KOPT-K1 (cell line): ENCODE results near the gene CYP11A1.
"Not testable (repeated sequence)": the region's sequence is repeated elsewhere in the genome, so short reads cannot be mapped to it uniquely, and the experiment has no call there.

Experiments
- H3K27ac ChIP-seq: fragments of 200-600 bp; sonication (generic); 2 replicates; pipeline ENCODE4 v1.5.1; 2016; ENCODE audit warnings: antibody characterized with exemption, mild to moderate bottlenecking, low read depth, low read length; ENCODE audit not compliant: poor library complexity, severe bottlenecking
- H3K36me3 ChIP-seq: fragments of 200-600 bp; sonication (generic); 2 replicates; pipeline ENCODE4 v1.5.1; 2017; ENCODE audit warnings: antibody characterized with exemption, mild to moderate bottlenecking, low read length, moderate library complexity; ENCODE audit not compliant: insufficient read depth
- H3K9me3 ChIP-seq: fragments of 200-600 bp; sonication (generic); 2 replicates; pipeline ENCODE4 v1.5.1; 2017; ENCODE audit warnings: antibody characterized with exemption, low read length, mild to moderate bottlenecking; ENCODE audit not compliant: insufficient read depth, poor library complexity, severe bottlenecking

CYP11A1 gene

DNA sequence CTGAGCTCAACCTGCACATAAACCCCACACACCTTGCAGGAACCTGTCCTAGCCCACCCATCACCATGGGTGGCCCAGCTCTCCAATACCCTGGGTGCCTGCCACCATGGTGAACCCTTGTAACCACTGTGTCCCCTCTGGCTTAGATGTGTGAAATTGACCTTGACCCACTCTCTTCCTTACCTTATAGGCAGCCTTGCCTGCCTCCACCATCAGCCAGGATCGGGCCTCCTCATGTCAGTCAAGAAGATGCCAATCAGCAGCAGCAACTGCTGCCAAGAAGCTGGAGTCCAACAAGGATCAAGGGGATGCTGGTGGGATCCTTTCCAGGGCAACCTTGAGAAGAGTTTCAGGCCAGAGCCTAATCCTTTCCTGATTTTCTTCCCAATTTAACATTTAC lies 8.8 kb upstream of the CYP11A1 start:
- H3K9me3 ChIP-seq, result no peaks in the 10 kb centered on the region
- H3K27ac ChIP-seq, result no peak overlapping the region
- H3K36me3 ChIP-seq, result no peaks in the 10 kb centered on the region

GRCh38 chr15:74375303-74375693 lies 7.9 kb upstream of the CYP11A1 start:
- Histone ChIP-seq H3K36me3 (no peaks in the 10 kb centered on the region), H3K9me3 (no peaks in the 10 kb centered on the region), H3K27ac (no peak overlapping the region)

GRCh38 chr15:74374648-74375302 lies 7.3 kb upstream of the CYP11A1 start:
- Histone ChIP-seq H3K36me3 (no peaks in the 10 kb centered on the region), H3K27ac (no peak overlapping the region), H3K9me3 (no peaks in the 10 kb centered on the region)

DNA sequence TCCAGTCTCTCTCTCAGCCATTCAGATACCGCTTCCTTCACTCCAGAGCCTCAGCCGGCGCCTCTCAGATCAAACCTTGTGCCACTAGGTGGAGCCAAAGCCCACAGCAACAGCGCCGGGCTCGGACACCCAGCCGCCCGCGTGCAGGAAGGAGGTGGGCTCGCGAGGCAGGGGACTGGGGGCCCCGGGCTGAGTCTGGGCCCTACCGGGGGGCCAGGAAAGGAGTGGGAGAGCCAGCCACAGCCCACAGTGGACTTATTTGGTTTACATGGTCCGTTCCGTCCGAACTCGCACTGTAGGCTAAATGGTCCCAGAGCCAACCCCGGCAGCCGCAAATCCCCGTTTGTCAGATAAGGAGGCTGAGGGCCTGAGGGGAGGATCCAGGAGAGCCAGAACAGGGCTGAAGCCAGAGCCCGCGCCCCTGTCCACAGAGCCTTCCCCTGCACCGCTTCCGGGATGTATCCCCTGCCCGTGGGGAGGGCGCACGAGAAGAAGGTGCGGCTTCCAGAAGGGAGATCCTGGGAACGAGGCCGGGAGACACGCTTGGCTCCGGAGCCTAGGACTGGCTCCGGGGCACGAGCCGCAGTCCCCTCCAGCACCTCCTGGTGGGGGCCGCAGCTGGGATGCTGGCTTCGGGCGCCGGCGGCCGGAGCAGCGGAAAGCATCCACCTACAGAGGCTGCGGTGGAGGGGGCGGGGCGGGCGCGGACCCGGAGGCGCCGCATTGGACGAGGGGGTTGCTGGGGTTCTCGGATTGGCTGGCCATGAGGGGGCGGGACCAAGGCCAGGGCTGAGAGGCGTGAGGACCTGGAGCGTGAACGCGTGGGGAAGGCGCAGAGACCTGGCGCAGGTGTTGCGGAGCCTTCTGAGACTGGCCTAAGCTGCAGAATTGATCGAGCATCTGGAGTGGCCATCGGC lies 6.5 kb upstream of the CYP11A1 start:
- H3K9me3 ChIP-seq, result no peaks in the 10 kb centered on the region
- no peaks in the 10 kb centered on the region for H3K36me3 ChIP-seq
- peak overlapping the region; percentile 47 for H3K27ac ChIP-seq

GRCh38 chr15:74373056-74373650 lies 5.7 kb upstream of the CYP11A1 start:
- Histone ChIP-seq H3K27ac (no peak overlapping the region), H3K36me3 (no peaks in the 10 kb centered on the region), H3K9me3 (no peaks in the 10 kb centered on the region)

DNA sequence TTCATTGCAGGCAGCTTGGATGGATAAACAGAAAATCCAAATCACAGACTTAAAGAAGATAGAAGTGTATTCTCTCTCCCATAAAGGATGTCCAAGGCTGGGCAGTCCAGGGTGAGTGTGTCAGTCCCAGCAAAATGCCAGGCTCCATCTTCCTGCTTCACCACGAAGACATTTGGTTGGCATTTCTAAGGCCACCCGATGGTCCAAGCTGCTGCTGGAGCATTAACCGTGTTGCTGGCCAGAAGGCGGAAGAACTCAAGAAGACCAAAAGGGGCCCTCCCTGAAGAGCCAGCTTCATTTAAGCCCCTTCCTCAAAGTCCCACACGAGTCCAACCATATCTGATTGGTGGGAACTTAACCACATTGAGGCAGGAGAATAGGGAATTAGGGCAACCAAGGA lies 3.0 kb upstream of the CYP11A1 start:
- Histone ChIP-seq H3K27ac (no peak overlapping the region), H3K36me3 (no peaks in the 10 kb centered on the region), H3K9me3 (no peaks in the 10 kb centered on the region)

- no peaks in the 10 kb centered on the region for H3K36me3 ChIP-seq
- no peak overlapping the region for H3K27ac ChIP-seq
- H3K9me3 ChIP-seq, result no peaks in the 10 kb centered on the region
These were observed 2.3 kb upstream of the CYP11A1 start for GRCh38 chr15:74369756-74370155.

GRCh38 chr15:74369084-74369745 lies 1.8 kb upstream of the CYP11A1 start:
- no peak overlapping the region for H3K27ac ChIP-seq
- H3K36me3 ChIP-seq, result no peaks in the 10 kb centered on the region
- H3K9me3 ChIP-seq, result no peaks in the 10 kb centered on the region

DNA sequence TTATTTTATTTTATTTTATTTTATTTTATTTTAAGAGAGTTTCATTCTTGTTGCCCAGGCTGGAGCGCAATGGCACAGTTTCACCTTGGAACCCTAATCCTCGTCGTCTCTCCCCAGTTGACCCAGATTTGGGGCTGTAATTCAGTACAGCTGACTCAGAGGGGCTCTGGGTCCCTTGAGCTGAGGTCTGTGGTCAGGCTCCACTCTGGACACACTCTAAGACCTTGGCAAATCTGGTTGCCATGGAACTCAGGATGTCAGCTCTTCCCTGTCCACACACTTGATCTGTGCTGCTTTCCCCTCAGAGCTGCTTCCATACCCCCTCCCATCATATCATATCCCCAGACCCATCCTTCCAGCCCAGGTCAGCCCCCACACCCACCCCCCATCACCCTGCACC lies 675 bp upstream of the CYP11A1 start:
- H3K27ac ChIP-seq, result no peak overlapping the region
- no peaks in the 10 kb centered on the region for H3K9me3 ChIP-seq
- no peaks in the 10 kb centered on the region for H3K36me3 ChIP-seq

DNA sequence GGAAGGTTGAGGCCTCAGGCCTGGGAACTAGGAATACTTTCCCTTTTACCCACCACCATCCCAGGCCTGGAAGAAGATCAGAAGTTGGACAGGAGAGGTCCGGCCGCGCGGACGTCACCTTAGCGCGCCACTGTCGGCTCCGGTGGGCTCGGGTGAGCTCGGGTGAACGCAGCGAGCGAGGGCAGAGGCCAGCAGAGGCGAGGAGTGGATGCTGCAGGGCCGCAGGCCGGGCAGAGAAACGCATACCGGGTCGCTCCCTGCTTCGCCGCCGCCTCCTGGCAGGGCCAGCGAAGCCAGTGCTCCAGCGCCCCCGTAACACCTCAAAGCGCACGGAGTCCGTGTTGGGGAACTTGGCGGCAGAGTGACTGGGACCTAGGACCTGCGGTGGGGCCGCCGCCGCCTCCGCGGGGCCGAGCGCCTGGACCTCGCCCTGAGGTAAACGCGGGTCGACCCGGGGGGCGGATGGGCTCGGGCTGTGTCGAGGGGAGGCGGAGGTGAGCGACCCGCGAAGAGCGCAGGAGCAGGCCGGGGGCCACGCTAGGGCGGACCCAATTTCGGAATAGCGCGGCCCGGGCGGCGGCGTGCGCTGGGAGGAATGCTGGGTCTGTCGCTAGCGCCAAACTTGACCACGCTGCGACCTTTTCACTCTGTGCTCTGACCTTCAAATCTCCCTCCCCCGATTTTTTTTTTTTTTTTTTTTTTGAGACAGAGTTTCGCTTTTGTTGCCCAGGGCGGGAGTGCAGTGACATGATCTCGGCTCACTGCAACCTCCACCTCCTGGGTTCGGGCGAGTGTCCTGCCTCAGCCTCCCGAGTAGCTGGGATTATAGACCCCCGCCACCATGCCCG lies 1.6 kb downstream of the CYP11A1 start:
- no peaks in the 10 kb centered on the region for H3K9me3 ChIP-seq
- H3K36me3 ChIP-seq, result no peaks in the 10 kb centered on the region
- H3K27ac ChIP-seq, result no peak overlapping the region

- Histone ChIP-seq H3K36me3 (no peaks in the 10 kb centered on the region), H3K9me3 (no peaks in the 10 kb centered on the region), H3K27ac (no peak overlapping the region)
These were observed 2.4 kb downstream of the CYP11A1 start for GRCh38 chr15:74364936-74365597.

GRCh38 chr15:74362482-74362881 lies 5.0 kb downstream of the CYP11A1 start:
- Histone ChIP-seq H3K27ac (no peak overlapping the region), H3K36me3 (no peaks in the 10 kb centered on the region), H3K9me3 (no peaks in the 10 kb centered on the region)

DNA sequence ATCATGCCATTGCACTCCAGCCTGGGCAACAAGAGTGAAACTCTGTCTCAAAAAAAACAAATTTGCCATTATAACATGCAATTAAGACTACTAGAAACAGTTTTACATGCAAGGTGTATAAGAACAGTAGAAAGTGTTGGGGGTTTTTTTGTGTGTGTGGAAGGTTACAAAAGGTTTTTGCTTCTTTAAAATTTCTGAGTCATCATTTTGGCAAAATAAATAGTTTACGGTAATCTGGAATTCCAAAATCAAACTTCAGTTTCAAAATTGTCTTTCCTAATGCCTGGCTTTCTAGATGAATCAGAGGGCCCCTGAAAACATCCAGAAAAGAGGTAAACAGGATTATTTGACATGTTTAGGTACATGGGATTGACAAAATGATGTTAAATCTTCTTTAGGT lies 6.6 kb downstream of the CYP11A1 start:
- not testable (repeated sequence) for H3K9me3 ChIP-seq, H3K27ac ChIP-seq, H3K36me3 ChIP-seq

GRCh38 chr15:74359376-74359775 lies 8.1 kb downstream of the CYP11A1 start:
- H3K27ac ChIP-seq, result not testable (repeated sequence)

More at GRCh38 chr15:74359376-74359775, 8.1 kb downstream of the CYP11A1 start:
- not testable (repeated sequence) for H3K36me3 ChIP-seq, H3K9me3 ChIP-seq
